HG02623 (cell line): ENCODE results near the gene HDAC9.

ENCODE experiments used
- ATAC-seq: cut with Tn5 transposase; IDR thresholded peaks from one replicate; pipeline ENCODE4 v1.9.1; 2021; ENCODE audit warnings: moderate library complexity; ENCODE audit not compliant: unreplicated experiment

The HDAC9 gene

DNA sequence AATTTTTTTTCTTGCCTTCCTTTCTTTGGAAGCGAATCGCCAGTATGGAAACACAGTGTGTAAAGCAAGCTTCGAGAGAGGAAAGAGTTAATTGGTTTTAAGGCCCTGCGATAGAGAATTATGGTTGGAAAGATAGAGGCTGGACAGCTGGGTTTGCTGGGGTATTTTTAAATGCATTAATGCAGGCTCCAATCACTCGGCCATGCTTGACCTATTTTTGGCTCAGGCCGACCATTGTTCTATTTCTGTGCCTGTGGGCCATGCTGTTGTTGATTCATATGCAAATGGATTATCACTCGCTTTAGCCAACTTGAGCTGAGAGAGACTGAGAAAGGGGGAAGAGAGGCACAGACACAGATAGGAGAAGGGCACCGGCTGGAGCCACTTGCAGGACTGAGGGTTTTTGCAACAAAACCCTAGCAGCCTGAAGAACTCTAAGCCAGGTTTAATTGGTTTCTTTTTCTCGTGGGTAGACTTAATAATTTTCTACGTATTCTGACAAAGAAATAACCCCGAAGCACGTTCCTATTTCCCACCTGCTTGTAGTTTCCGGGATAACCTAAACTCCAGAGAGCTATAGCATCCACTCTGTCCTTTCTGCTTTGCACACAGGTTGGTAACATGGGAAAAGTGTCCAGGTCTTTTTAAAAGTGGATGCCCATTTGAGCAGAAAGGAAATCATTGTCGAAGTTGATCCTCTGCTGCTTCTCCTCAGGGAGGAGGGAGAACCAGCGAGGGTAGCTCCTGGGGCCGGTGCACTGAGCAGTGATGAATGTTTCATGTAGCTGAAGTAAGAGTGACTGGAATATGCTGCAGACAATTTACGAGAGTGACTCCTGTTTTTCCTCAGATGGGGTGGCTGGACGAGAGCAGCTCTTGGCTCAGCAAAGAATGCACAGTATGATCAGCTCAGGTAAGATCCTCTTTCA is at the start of gene HDAC9:
TSS of gene HDAC9 (plus strand) at position 338 of the 929 bp plus-strand sequence. CDS start at position 892, 554 bp downstream.
- ATAC-seq, result peak; percentile 90

GRCh38 chr7:18445916-18446520 is 49.5 kb upstream of the HDAC9 start:
- ATAC-seq, result no peak

- ATAC-seq, result no peak
Measured at GRCh38 chr7:18450019-18450418, 45.5 kb upstream of the HDAC9 start.

DNA sequence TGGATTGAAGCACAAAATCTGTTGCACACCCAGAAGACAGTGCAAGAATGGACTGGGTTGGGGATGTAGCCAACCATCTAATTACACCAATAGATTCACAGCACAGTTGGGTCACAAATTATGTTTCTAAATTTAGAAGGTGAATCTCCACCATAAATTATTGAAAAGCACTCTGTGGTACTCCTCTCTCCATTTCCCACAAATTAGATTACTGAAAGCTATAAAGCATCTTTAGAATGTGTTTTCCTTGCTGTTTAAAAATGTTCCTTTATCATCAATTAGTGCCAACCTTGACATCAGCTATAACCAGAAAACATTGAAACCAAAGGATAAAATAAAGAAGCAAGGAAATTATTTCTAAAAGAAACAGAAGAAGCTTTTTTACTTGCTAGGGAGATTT is 39.9 kb upstream of the HDAC9 start:
- no peak for ATAC-seq

DNA sequence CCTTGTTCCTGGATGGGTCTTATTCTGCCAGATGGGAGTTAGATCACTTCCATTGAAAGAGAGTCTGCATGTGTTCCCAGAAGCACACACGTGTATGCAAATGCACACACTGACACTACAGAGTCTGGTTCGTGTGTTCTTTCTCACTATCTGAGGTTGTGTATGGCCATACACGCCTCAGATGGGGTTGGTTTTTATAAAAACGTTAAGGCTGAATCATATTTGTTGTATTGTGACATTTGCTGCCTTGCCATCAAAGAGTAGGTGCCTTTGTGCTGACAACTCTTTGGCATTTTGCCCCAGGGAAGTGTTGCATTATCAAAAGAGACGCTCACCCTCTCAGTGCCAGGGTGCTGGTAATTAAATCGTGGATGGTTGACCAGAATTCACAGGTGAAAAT is 37.7 kb upstream of the HDAC9 start:
- ATAC-seq, result no peak

DNA sequence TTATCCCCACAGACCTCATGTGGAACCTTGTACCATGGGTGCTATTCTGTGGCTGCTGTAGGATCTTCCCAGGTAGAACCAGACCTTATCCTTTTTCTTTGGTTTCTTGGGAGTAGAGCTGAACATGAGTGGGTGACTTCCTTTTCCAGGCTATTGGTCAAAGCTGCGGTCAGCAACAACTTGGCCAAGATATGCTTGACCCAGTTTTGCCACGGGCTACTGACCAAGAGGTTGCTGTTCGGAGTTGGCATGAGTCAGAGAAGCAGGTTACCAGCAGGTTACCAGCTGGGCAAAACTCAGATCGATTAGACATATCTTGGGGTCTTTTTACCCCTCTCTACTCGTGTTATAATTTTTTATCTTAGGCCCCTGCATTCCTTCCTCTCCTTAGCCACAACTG is 36.7 kb upstream of the HDAC9 start:
- ATAC-seq, result no peak

DNA sequence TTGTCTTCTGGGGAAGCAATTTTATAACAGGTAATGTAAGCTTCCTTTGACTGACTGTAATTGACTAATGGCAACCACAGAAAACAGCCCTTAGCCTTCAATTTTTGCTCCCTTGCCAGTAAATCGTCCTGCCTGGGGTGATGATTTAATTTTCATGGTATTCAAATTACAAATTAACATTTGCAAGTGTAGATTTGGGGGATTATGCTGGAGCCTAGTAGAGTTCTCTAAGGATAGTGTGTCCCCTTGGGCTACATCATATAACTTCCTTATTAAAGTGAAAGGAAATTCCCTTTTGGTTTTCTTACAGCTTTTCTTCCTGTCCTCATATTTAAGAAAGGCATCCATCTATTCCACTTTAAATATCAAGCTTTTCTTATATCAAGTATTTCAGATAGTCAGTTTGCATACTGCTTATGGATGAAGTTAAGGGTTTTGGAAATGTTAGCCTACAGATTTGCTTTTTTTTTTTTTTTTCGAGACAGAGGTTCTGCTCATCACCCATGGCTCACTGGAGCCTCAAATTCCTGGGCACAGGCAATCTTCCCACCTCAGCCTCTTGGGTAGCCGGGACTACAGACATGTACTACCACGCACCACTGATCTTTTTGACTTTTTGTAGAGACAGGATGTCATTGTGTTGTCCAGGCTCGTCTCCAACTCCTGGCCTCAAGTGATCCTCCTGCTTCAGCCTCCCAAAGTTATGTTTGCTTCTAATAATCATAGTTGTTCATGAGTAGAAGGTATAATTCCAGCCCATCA is 35.9 kb upstream of the HDAC9 start:
- ATAC-seq, result no peak

DNA sequence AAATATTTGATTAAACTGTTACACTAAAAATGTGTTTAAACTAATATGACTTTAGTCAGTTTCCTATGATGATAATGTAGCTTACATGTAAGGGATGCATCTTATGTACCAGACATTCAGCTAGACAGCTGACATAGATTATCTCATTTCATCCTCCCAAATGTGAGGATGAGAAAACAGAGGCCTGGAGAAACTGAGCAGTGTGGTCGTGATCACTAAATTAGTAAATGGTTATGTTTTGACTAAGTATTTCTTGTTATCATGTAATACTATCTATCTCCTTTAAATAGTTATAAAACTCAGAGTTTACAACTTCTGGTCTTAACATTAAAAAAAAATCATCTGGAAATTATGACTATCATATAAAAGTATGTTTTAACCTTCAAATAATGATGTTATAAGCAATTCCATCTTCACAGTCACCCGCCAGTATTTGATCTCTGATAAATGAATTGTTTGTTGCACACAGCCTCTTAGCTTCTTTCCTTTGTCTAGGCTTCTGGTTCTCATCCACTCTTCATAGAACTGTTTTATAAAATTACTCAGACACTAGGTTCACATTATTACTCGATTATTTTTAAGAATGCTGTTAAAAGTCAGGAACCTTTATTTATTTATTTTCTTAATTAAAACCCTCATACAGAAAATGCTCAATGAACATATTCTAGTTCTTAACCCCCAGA is 33.6 kb upstream of the HDAC9 start:
- ATAC-seq, result no peak

DNA sequence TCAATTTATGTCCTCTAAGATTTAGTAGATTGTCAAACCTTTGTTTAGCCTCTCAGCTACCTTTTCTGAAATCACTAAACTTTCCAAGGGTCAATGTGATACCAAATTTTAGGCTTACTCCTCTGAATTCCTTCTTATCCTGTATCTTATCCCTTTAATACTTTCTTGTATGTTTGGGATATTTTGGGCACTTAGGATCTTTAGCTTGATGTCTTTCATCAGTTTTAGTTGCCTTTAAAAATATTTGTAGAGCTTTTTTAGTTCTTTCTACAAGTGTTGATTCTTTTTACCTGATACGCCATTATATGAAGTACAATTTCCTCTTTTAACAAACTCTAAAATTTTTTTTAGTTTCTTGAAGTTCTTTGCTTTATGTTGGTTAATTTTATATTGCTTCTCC is 30.7 kb upstream of the HDAC9 start:
- ATAC-seq, result no peak

DNA sequence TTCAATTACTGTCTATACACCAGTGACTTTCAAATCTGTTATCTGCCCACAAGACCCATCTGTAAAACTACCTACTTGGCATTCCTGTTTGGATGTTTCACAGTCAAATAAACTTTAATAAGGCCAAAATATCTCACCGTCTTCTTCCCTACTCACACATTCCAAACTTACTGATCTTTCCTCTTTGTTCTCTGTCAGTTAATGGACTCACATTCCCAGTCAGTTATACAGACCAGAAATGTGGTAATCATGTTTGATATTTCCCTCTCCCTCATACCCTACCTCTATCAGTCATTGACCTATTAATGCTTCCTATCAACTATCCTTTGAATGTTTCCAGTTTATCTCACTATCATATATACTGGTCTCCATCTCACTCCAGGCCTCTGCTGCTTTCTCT is 28.5 kb upstream of the HDAC9 start:
- ATAC-seq, result no peak

DNA sequence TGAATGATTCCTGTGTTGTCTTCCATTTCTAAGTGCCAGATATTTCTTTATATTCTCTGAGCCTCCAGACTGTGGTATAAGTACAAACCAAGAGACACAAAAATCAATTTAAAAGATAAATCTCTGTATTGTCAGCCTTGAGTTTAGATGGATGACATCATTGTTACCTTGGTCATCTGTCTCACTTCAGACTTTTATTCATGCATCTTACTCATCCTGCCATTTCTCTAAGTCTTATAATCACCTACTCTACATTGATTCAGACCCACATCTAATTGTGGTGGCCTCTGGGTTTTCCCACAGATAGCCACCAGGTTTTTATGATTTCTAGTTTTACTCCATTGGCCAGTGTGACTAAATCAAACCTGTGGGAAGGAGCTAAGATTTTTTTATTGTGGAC is 26.8 kb upstream of the HDAC9 start:
- no peak for ATAC-seq

DNA sequence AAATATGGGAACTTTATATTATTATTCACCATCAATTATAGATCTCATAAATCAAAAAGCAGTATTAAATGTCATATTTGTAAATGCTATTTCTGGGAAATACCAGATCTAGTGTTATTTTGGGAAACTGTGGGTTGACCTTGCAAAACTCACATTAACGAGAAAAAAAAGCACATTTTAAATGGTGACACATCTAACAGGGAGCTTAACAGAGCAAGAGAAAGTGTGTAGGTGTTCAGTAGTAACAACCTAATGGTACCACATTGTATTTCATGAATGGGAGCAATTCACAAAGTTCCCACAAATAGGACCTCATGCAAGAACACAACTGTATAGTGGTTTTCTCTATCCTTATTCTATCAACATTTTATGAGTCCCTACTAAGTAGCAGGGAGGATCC is 26.2 kb upstream of the HDAC9 start:
- no peak for ATAC-seq

- no peak for ATAC-seq
Measured at GRCh38 chr7:18471476-18472160, 23.9 kb upstream of the HDAC9 start.

DNA sequence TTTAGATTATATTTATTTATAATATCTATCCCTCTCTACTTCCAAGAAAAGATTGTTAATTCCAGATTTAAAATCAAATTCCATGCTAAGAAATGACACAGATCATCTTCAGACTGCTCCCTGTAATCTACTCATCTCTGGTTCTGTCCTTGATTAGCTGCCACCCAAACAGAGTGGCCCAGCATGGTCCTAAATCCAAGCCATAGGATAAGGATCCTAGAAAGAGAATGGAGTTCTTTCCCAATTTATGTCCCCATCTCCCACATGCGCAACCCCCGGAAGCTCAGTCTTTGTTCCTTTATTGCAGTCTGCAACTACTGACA is 23.4 kb upstream of the HDAC9 start:
- ATAC-seq, result no peak

GRCh38 chr7:18473119-18473518 is 22.4 kb upstream of the HDAC9 start:
- no peak for ATAC-seq

GRCh38 chr7:18474944-18475343 is 20.6 kb upstream of the HDAC9 start:
- ATAC-seq, result no peak

GRCh38 chr7:18475488-18475887 is 20.1 kb upstream of the HDAC9 start:
- ATAC-seq, result no peak

GRCh38 chr7:18481776-18482175 is 13.8 kb upstream of the HDAC9 start:
- ATAC-seq, result no peak

DNA sequence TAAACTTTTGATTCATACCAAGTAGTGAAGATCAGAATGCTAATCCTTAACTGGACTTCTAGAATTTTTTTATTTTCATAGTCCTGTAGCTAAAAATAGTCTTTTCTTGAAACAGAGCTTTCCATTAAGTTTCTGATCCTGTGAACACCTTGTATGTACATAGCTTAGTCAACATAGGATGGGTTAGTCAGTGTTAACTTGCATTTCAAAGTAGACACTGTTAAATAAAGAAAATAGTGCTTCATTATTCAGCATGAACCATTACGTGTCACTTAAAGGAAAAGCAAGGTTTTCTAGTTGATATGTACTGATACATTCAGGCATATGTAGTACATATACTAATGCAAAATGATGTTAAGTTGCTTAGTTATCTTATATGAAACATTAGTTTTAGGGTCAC is 7.5 kb upstream of the HDAC9 start:
- no peak for ATAC-seq

DNA sequence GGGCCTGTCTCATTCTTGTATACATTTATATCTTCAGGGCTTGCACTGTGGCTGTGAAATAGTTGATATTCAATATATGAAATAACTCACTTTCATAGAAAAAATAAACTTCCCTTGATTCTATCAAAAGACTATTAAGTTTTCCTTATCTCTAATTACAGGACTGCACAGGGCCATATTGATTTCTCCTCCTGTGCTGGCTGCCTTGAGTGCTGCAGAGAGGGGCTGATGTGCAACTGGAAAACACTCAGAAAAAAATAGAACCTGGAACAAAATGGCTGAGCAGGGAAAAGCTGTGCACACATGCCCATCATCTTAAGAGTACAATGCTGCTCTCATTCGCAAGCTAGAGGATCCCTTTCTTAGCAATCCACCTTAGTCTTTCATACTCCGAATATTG is 5.9 kb upstream of the HDAC9 start:
- no peak for ATAC-seq

- no peak for ATAC-seq
Measured at GRCh38 chr7:18491871-18492270, 3.7 kb upstream of the HDAC9 start.
